Neural cell (in vitro differentiated cells): ENCODE results near the gene CAMKMT. TPM values are rescaled to one million over a fixed set of nuclear protein-coding genes. Genes with fewer than 3 reads are reported as not detected.
A peak's percentile ranks its signal among the peaks of the same experiment; 100 is the strongest.

ENCODE experiments used
- H2AFZ ChIP-seq: fragments of 200-600, 300-800 bp; sonication (generic), shearing (Covaris generic); 2 replicates; pipeline ENCODE4 v1.6.0; 2014; ENCODE audit warnings: low read depth, mild to moderate bottlenecking, antibody characterized with exemption, low read length, moderate library complexity
- H3F3A ChIP-seq: fragments of 200-600 bp; shearing (Covaris generic); 2 replicates; pipeline ENCODE4 v1.6.1; 2016; ENCODE audit warnings: mild to moderate bottlenecking, moderate library complexity, mixed read lengths, antibody characterized with exemption, low read length; ENCODE audit not compliant: insufficient read depth, poor library complexity, severe bottlenecking
- H3K27ac ChIP-seq: fragments of 200-600, 300-800 bp; sonication (generic), shearing (Covaris generic); 2 replicates; pipeline ENCODE4 v1.5.1; 2014; ENCODE audit warnings: mild to moderate bottlenecking, low read length, moderate library complexity
- H3K27me3 ChIP-seq: fragments of 300-800, 200-600 bp; sonication (generic), shearing (Covaris generic); 2 replicates; pipeline ENCODE4 v1.6.0; 2014; ENCODE audit warnings: mild to moderate bottlenecking, low read depth, low read length, moderate library complexity; ENCODE audit not compliant: insufficient read depth
- H3K36me3 ChIP-seq: fragments of 300-800, 200-600 bp; sonication (generic), shearing (Covaris generic); 2 replicates; pipeline ENCODE4 v1.5.1; 2014; ENCODE audit warnings: mild to moderate bottlenecking, antibody characterized with exemption, low read length, moderate library complexity; ENCODE audit not compliant: insufficient read depth
- H3K4me2 ChIP-seq: fragments of 300-800, 200-600 bp; sonication (generic), shearing (Covaris generic); 2 replicates; pipeline ENCODE4 v1.6.0; 2014; ENCODE audit warnings: mild to moderate bottlenecking, low read length
- H3K4me3 ChIP-seq: fragments of 300-800, 200-600 bp; sonication (generic), shearing (Covaris generic); 2 replicates; pipeline ENCODE4 v1.5.1; 2014; ENCODE audit warnings: mild to moderate bottlenecking, low read length, moderate library complexity
- H3K79me2 ChIP-seq: fragments of 200-600 bp; shearing (Covaris generic); replicated peaks from 2 replicates; pipeline ENCODE4 v1.6.0; 2014; ENCODE audit warnings: mild to moderate bottlenecking, low read length, moderate library complexity; ENCODE audit not compliant: insufficient read depth
- H3K9ac ChIP-seq: fragments of 300-800, 200-600 bp; sonication (generic), shearing (Covaris generic); 2 replicates; pipeline ENCODE4 v1.6.1; 2016; ENCODE audit warnings: mild to moderate bottlenecking, low read length, mixed read lengths
- H3K9me2 ChIP-seq: fragments of 200-600 bp; shearing (Covaris generic); 2 replicates; pipeline ENCODE4 v1.6.1; 2016; ENCODE audit warnings: mild to moderate bottlenecking, low read length, mixed read lengths; ENCODE audit not compliant: insufficient read depth
- H3K9me3 ChIP-seq: fragments of 200-600, 300-800 bp; sonication (generic), shearing (Covaris generic); 2 replicates; pipeline ENCODE4 v1.6.1; 2016; ENCODE audit warnings: mild to moderate bottlenecking, mixed run types, low read length, moderate library complexity, mixed read lengths
- H4K20me1 ChIP-seq: fragments of 200-600 bp; shearing (Covaris generic); 2 replicates; pipeline ENCODE4 v1.6.1; 2016; ENCODE audit warnings: mild to moderate bottlenecking, mixed run types; ENCODE audit not compliant: insufficient read depth
- CTCF ChIP-seq: fragments of 450-650 bp; IDR thresholded peaks from 2 replicates; pipeline ENCODE4 v1.5.1; 2014; ENCODE audit warnings: antibody characterized with exemption, mild to moderate bottlenecking, moderate library complexity; ENCODE audit not compliant: poor library complexity, severe bottlenecking
- EZH2 ChIP-seq: fragments of 200-600, 300-800 bp; shearing (Covaris generic), sonication (generic); IDR thresholded peaks from 2 replicates; pipeline ENCODE4 v1.6.1; 2014; ENCODE audit warnings: antibody characterized with exemption, low read length, borderline replicate concordance, mild to moderate bottlenecking; ENCODE audit not compliant: insufficient read depth, poor library complexity, severe bottlenecking
- MXI1 ChIP-seq: fragments of 450-650 bp; conservative IDR thresholded peaks from 2 replicates; pipeline ENCODE4 v1.6.1; 2014; ENCODE audit warnings: antibody characterized with exemption, mild to moderate bottlenecking; ENCODE audit not compliant: poor library complexity, severe bottlenecking
- POLR2AphosphoS5 ChIP-seq: IDR thresholded peaks from 2 replicates; pipeline ENCODE4 v1.6.1; 2012
- RAD21 ChIP-seq: fragments of 450-650 bp; conservative IDR thresholded peaks from 2 replicates; pipeline ENCODE4 v1.6.1; 2014; ENCODE audit warnings: antibody characterized with exemption, mild to moderate bottlenecking, moderate library complexity
- REST ChIP-seq: IDR thresholded peaks from 2 replicates; pipeline ENCODE4 v1.6.1; 2012; ENCODE audit warnings: borderline replicate concordance
- SMC3 ChIP-seq: fragments of 450-650 bp; conservative IDR thresholded peaks from 2 replicates; pipeline ENCODE4 v1.6.1; 2014; ENCODE audit warnings: antibody characterized with exemption, mild to moderate bottlenecking, moderate library complexity; ENCODE audit not compliant: poor library complexity
- TAF1 ChIP-seq: IDR thresholded peaks from 2 replicates; pipeline ENCODE4 v1.6.1; 2012; ENCODE audit warnings: low read depth
- polyA plus RNA-seq: library from polyadenylated mRNA; depleted of rRNA; stranded (reverse); fragments of >200 nt; gene quantifications from 2 replicates; pipeline ENCODE4 v1.2.3, GENCODE V29; 2014

CAMKMT gene
- polyA plus RNA-seq, 1 donor from 2014 or later, result 5.1 TPM

- H3F3A ChIP-seq, result no peaks in the 10 kb centered on the region
- no peak overlapping the region for H3K4me2 ChIP-seq
- peaks cover 5% of the 10 kb centered on the region for H3K36me3 ChIP-seq
- H3K9me3 ChIP-seq, result no peaks in the 10 kb centered on the region
- no peak overlapping the region for H2AFZ ChIP-seq
- H3K4me3 ChIP-seq, result no peak overlapping the region
- H3K79me2 ChIP-seq, result peaks cover 50% of the 10 kb centered on the region
- H3K27me3 ChIP-seq, result no peaks in the 10 kb centered on the region
- TF ChIP-seq TAF1 (no peak), CTCF (no peak), MXI1 (no peak), SMC3 (no peak), REST (no peak), EZH2 (no peak)
- H3K9ac ChIP-seq, result no peak overlapping the region
- no peak overlapping the region for H3K27ac ChIP-seq
- H3K9me2 ChIP-seq, result no peaks in the 10 kb centered on the region
- peaks cover 4% of the 10 kb centered on the region for H4K20me1 ChIP-seq
Observed at GRCh38 chr2:44354761-44355160, 7.0 kb upstream of the CAMKMT start.

GRCh38 chr2:44358503-44358902 lies 3.2 kb upstream of the CAMKMT start:
- Histone ChIP-seq H3K27me3 (no peaks in the 10 kb centered on the region), H3K79me2 (peaks cover 50% of the 10 kb centered on the region), H3K9me2 (no peaks in the 10 kb centered on the region), H3K27ac (no peak overlapping the region), H3K9ac (no peak overlapping the region), H3K4me2 (peak overlapping the region; percentile 8), H3K36me3 (peaks cover 5% of the 10 kb centered on the region), H3K9me3 (no peaks in the 10 kb centered on the region), H2AFZ (no peak overlapping the region), H4K20me1 (peaks cover 4% of the 10 kb centered on the region), H3K4me3 (peak overlapping the region; percentile 86), H3F3A (peaks cover 3% of the 10 kb centered on the region)
- no peak for TF ChIP-seq RAD21

- peaks cover 45% of the 10 kb centered on the region for H3K79me2 ChIP-seq
- TF ChIP-seq POLR2AphosphoS5 (no peak), TAF1 (peak; percentile 53)
Observed at GRCh38 chr2:44360749-44361329, 908 bp upstream of the CAMKMT start.

More at GRCh38 chr2:44360749-44361329, 908 bp upstream of the CAMKMT start:
- H3F3A ChIP-seq, result peaks cover 3% of the 10 kb centered on the region
- peak overlapping the region; percentile 89 for H2AFZ ChIP-seq
- no peaks in the 10 kb centered on the region for H3K9me3 ChIP-seq
- H3K9me2 ChIP-seq, result no peaks in the 10 kb centered on the region
- peaks cover 5% of the 10 kb centered on the region for H3K36me3 ChIP-seq
- H3K27me3 ChIP-seq, result no peaks in the 10 kb centered on the region
- peaks cover 4% of the 10 kb centered on the region for H4K20me1 ChIP-seq
- H3K4me2 ChIP-seq, result peak overlapping the region; percentile 67
- peak overlapping the region; percentile 99 for H3K9ac ChIP-seq
- H3K27ac ChIP-seq, result peak overlapping the region; percentile 99
- peak overlapping the region; percentile 86 for H3K4me3 ChIP-seq
